HG03520 (cell line): ENCODE measurements around the gene ITPRIPL2.

Source experiments
- ATAC-seq: cut with Tn5 transposase; IDR thresholded peaks from one replicate; pipeline ENCODE4 v1.9.1; 2021; ENCODE audit warnings: mild to moderate bottlenecking, moderate library complexity; ENCODE audit not compliant: unreplicated experiment

ITPRIPL2 gene

DNA sequence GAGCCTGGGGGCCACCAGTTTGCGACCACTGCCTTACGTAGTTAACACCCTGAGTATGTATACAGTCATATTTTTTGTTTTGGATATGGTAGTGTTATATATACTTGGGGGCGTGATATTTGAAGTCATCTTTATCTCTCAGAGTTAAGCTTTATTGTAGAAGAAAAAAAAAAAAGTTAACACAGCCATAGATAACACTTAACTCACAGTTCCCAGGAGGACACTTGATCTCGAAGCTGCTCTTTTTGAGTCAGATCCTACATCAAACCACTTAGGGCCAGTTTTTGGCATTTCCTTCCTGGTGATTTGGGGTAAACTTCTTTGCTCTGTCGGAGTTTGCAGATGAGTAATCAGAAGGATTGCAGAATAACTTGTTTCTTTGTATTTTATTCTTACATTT, 5.8 kb downstream of the ITPRIPL2 start:
- no peak for ATAC-seq

DNA sequence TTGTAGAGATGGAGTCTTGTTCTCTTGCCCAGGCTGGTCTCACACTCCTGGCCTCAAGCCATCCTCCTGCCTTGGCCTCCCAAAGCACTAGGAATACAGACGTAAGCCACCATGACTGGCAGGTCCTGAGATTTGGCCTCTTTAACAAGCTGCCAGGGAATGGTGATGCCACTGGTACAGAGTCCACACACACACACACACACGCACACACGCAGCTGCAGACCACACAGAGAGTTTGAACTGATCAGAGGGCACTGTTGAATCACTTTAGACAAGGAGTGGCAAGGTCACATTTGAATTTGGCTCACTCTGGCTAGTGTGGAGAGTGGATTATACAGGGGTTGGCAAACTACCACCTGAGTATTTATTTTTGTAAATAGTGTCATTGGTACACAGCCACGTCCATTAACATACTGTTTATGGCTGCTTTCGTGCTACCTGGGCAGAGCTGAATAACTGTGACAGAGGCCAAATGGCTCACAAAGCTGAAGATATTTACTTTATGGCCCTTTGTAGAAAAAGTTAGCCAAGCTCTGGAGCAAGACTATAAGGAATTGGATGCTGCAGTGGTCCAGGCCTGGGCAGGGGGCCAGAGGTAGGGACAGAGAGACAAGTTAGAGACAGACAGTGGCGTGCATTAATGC, 9.9 kb downstream of the ITPRIPL2 start:
- ATAC-seq = no peak

- no peak for ATAC-seq
Measured at GRCh38 chr16:19126300-19126699, 12.5 kb downstream of the ITPRIPL2 start.

GRCh38 chr16:19127205-19127604, 13.4 kb downstream of the ITPRIPL2 start:
- ATAC-seq = no peak

GRCh38 chr16:19127674-19128131, 13.9 kb downstream of the ITPRIPL2 start:
- ATAC-seq = peak; percentile 44

DNA sequence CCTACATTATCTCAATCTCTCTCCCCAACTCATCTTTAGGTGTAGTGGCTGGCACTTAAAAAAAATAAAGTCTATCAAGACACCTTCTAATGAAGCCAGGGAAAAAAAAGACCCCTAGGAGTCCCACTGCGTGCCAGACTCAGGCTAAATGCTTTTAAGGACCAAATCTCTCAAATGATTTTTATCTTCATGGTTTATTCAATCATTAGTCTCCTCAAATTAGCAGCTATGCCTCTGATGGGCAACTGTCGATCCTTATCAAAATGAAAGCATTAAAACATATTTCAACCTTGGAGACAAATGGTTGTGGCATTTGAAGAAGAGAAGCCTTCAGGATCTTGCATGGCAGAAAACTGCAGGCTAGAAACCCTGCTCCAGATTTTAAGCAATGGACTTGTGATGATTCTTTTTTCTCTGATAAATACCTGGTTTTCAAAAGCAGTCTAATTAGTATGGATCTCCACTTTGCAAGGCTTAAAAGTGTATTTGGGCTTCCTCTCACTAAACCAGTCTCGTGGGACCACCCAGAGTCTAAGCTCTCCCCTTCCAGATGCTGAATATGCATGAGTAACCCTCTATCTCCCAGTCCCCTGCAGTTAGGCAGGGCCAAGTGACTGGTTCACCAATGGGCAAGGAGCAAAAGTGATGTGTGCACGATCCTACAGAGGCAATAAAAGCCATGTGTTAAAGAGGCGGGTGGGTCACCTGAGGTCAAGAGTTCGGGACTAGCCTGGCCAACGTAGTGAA, 14.9 kb downstream of the ITPRIPL2 start:
- ATAC-seq = no peak

GRCh38 chr16:19130385-19130784, 16.6 kb downstream of the ITPRIPL2 start:
- no peak for ATAC-seq

DNA sequence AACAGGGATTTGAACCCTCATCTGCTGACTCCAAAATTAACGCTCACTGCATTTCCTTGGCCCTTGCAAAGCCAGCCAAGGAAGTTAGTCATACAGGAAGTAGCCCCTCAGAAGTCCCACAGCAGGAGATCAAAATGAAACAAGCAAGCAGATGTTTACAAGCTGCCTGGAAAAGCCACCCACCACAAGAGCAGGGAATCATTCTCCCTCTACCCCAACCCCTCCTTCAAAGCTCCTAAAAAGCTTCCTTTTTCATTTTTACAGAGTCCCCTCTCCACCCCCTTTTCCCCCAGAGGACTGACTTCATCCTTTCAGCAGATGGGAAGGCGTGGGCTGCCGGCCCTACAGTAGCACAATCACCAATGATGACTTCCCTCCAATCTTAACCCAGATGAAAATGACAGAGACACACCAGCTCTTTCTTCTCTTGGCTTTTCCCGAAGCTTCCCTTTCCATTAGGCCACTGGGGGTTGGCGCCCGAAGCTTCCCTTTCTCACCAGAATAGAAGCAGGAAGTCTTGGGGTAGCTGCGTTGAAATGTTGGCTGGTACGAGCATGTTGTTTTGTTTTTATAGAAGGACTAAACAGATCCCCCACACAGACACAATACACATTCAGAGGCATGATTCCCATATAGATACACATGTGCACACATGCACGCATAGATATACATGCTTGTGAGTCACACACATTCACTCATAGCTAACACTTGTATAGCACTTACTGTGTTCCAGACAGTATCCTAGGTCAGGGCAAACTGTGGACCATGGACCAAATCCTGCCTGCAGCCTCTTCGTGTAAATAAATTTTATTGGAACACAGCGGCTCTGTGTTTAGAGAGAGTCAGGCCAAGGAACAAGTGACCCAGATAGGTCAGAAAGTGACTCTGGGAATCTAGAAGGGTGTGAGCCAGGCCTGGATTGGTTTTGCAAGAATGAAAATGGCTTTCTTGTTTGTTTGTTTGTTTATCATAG, 17.4 kb downstream of the ITPRIPL2 start:
- no peak for ATAC-seq

DNA sequence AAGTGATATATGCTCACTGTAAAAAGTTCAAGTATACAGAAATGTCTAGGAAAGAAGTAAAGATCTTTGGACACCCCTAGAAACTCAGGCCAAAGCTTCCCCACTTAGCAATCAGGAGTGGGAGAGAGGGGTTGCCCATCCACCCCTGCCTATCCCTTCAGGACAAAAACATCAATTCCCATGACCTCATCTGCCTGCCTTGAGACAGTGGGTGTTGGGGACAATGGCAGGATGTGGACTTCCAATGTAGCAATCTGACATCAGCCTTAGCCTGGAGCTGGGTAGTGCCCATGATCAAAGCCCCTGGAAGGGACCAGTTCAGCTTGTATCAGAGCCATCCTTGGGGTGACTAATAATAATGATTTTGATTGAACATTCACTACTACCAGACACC, 18.1 kb downstream of the ITPRIPL2 start:
- ATAC-seq = no peak

- ATAC-seq = no peak
Measured at GRCh38 chr16:19132255-19132654, 18.5 kb downstream of the ITPRIPL2 start.

- no peak for ATAC-seq
Measured at GRCh38 chr16:19132898-19133297, 19.1 kb downstream of the ITPRIPL2 start.

DNA sequence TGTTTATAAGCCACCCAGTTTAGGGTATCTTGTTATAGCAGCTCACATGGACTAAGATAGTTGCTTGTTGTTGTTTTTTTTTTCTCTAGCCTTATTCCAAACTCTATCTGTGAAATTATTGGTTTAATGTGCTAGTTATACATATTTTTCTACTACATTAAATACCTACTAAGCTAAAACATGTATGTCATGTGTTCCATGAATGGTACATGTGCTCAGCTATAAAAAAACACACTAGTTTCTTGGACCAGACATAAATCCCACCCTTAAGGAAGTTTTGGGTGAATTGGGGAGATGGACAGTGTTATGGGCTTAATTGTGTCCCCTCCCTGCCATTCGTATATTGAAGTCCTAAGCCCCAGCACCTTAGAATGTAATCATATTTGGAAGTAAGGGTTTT, 19.8 kb downstream of the ITPRIPL2 start:
- no peak for ATAC-seq

DNA sequence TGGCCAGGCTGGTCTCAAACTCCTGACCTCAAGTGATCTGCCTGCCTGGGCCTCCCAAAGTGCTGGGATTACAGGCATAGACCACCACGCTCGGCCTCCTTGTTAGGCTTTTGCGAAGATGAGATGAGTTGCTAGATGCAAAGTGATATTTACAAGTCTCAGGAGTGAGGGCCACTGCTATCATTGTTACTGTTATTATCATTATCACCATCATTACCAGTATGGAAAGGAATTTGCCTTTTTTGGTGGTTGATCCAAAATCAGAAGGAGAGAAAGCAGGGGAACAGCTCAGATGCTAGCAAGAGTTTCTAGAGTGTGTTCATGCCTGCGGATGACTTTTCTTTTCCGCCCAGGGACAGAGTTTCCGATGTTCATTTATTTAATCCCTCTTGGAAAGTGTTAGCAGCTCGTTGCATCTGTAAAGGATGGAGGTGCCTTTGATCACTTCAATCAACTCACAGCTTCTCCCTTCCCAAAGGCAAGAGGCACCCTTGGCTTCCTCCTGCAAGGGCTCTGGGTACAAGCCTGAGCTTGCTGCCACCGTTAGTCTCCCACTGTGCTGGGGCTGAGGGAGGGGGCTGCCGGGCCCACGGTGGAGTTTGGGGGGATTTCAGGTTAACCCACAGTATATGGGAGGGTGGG, 21.6 kb downstream of the ITPRIPL2 start:
- no peak for ATAC-seq

GRCh38 chr16:19135896-19136438, 22.2 kb downstream of the ITPRIPL2 start:
- no peak for ATAC-seq

DNA sequence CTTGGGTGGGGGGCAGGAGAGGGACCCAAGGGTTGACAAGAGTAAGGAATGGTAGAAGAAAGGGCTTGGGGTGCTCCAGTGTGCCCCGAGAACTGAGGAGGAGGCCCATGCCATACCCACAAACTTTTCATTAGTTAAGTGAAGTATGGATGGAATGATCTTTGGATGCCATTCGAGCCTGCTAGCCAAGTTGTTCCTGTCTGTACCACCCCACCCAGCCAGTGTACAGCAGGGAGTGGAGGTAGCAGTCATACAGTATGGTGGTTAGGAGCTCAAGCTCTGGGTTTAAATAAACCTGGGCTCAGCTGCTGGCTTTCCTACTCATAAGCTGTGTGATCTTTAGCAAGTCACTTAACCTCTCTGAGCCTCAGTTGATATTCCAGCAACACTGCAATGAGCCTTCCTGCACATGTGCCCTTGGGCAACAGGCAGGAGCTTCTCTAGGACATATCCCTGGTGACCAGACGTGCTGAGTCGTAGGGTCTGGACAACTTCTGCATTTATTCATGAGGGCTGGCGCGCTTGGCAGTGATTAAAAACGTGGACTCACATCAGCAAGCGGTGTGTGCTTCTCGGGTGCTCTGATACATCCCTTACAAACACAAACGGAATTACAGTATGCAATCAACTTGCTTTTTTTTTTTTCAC, 22.9 kb downstream of the ITPRIPL2 start:
- ATAC-seq = no peak

DNA sequence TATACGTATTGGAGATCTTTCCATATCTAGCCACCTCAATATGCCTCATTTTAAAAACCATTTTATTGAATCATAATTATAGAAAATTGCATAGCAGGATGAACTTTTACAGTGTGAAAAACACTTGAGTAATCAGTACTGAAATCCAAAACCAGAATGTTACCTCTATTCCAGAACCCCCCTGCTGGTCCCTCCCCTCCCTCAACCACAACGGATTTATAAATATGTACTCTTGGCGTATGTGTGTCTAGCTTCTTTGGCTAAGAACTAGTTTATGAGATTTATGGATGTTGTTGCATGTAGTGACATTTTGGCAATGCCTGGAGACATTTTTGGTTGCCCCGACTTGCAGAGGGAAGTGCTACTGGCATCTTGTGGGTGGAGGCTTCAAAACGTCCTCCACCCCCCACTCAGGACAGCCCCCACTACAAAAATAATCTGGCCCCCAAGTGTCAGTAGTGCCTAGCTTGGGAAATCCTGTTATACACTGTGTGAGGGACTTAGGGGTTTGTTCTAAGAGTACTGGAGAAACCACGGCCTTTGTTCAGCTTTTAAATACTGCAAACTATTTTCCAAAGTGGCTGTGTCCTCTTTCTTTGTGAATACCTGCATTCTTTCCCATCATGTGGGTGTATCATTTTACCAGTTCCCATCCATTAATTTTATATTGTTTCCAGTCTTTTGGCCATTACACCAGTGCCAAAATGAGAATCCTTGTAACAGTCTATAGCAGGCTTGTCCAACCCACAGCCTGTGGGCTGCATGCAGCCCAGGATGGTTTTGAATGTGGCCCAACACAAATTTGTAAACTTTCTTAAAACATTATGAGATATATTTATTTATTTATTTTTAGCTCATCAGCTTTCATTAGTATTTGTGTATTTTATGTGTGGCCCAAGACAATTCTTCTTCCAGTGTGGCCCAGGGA, 23.7 kb downstream of the ITPRIPL2 start:
- no peak for ATAC-seq

DNA sequence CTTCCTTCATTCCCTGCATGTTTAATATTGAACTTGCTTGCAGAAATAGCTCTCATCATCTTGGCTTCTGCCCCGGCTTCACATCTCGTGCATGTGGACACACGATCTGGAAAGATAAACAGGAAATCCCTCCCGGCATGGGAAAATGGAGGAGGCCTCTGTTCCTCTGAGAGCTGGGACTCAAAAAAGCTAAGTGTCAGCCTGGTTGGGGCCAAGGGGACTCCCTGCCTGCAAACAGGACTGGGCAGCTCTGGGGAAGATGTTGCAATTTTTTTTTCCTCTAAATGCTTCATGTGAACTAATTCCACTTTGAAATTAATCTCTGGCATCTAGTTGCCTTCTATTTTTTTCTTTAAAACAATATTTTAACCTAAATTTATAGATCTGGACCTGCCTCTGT, 24.8 kb downstream of the ITPRIPL2 start:
- ATAC-seq = no peak

DNA sequence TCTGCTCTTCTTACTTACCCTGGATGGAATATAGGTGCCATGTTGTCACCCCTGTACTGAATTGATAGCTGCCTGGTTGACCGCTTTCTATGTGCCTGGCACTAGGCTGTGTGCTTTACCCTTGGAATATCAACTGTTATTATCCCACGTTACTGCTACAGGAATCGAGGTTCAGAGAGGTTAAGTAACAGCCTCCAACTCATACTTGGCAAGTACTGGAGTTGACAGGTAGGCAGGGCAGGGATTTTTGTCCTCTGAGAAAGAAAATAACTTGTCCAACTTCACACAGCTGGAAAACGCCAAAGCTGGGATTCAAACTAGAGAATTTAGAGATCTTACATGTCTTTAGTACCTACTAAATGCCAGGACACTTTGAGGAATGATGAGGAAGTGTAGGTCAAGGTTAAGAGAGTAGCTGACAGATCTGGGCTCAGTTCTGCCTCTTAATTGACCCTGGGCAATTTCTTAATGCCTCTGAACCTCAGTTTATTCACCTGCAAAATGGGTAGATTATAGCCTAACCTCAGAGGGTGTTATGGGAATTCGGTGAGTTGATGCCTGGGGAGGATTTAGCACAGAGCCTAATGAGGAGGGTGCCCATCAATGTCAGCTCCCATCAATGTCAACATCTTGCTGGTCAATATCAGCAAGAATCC, 25.8 kb downstream of the ITPRIPL2 start:
- ATAC-seq = no peak

GRCh38 chr16:19140396-19140795, 26.6 kb downstream of the ITPRIPL2 start:
- no peak for ATAC-seq
